Measurements from ENCODE around the gene GLYATL3.
A peak's percentile ranks its signal among the peaks of the same experiment; 100 is the strongest.
"Not testable (repeated sequence)": the region's sequence is repeated elsewhere in the genome, so short reads cannot be mapped to it uniquely, and the experiment has no call there.

GLYATL3 gene

GRCh38 chr6:49476564-49476963 is 23.2 kb upstream of the GLYATL3 start:
- H3K9ac ChIP-seq (ENCODE audit: low read depth in 1 of 2, low read length in 2 of 2); H3K4me1 ChIP-seq (ENCODE audit: control insufficient read depth in 1 of 2, insufficient read depth in 2 of 2, low read length in 2 of 2); H3K27me3 ChIP-seq (ENCODE audit: control insufficient read depth in 1 of 2, insufficient read depth in 2 of 2, low read length in 2 of 2); H3K4me3 ChIP-seq (ENCODE audit: low read depth in 1 of 2, low read length in 2 of 2); H3K36me3 ChIP-seq (ENCODE audit: control insufficient read depth in 1 of 2, insufficient read depth in 2 of 2, low read length in 2 of 2); H3K27ac ChIP-seq (ENCODE audit: low read depth, low read length); H3K9me3 ChIP-seq (ENCODE audit: control insufficient read depth in 1 of 2, low read length in 2 of 2): not testable (repeated sequence)

- H3K9me3 ChIP-seq (ENCODE audit: control insufficient read depth in 1 of 2, low read length in 2 of 2): no peaks in the 10 kb centered on the region
- H3K9ac ChIP-seq (ENCODE audit: low read depth in 1 of 2, low read length in 2 of 2): no peak overlapping the region
- no peak overlapping the region for H3K4me3 ChIP-seq (ENCODE audit: low read depth in 1 of 2, low read length in 2 of 2)
- no peaks in the 10 kb centered on the region for H3K4me1 ChIP-seq (ENCODE audit: control insufficient read depth in 1 of 2, insufficient read depth in 2 of 2, low read length in 2 of 2)
- H3K36me3 ChIP-seq (ENCODE audit: control insufficient read depth in 1 of 2, insufficient read depth in 2 of 2, low read length in 2 of 2): no peaks in the 10 kb centered on the region
- H3K27me3 ChIP-seq (ENCODE audit: control insufficient read depth in 1 of 2, insufficient read depth in 2 of 2, low read length in 2 of 2): no peaks in the 10 kb centered on the region
- H3K27ac ChIP-seq (ENCODE audit: low read depth, low read length): no peak overlapping the region
These were observed 20.3 kb upstream of the GLYATL3 start for GRCh38 chr6:49479308-49479970.

GRCh38 chr6:49481846-49482245 is 17.9 kb upstream of the GLYATL3 start:
- not testable (repeated sequence) for H3K36me3 ChIP-seq (ENCODE audit: control insufficient read depth in 1 of 2, insufficient read depth in 2 of 2, low read length in 2 of 2); H3K27ac ChIP-seq (ENCODE audit: low read depth, low read length); H3K9ac ChIP-seq (ENCODE audit: low read depth in 1 of 2, low read length in 2 of 2); H3K4me1 ChIP-seq (ENCODE audit: control insufficient read depth in 1 of 2, insufficient read depth in 2 of 2, low read length in 2 of 2); H3K9me3 ChIP-seq (ENCODE audit: control insufficient read depth in 1 of 2, low read length in 2 of 2); H3K27me3 ChIP-seq (ENCODE audit: control insufficient read depth in 1 of 2, insufficient read depth in 2 of 2, low read length in 2 of 2); H3K4me3 ChIP-seq (ENCODE audit: low read depth in 1 of 2, low read length in 2 of 2)

- not testable (repeated sequence) for H3K9me3 ChIP-seq (ENCODE audit: control insufficient read depth in 1 of 2, low read length in 2 of 2); H3K9ac ChIP-seq (ENCODE audit: low read depth in 1 of 2, low read length in 2 of 2); H3K36me3 ChIP-seq (ENCODE audit: control insufficient read depth in 1 of 2, insufficient read depth in 2 of 2, low read length in 2 of 2); H3K4me3 ChIP-seq (ENCODE audit: low read depth in 1 of 2, low read length in 2 of 2); H3K4me1 ChIP-seq (ENCODE audit: control insufficient read depth in 1 of 2, insufficient read depth in 2 of 2, low read length in 2 of 2); H3K27me3 ChIP-seq (ENCODE audit: control insufficient read depth in 1 of 2, insufficient read depth in 2 of 2, low read length in 2 of 2); H3K27ac ChIP-seq (ENCODE audit: low read depth, low read length)
These were observed 16.3 kb upstream of the GLYATL3 start for GRCh38 chr6:49483380-49483779.

- Histone ChIP-seq H3K27ac (ENCODE audit: low read depth, low read length) (no peak overlapping the region), H3K9ac (ENCODE audit: low read depth in 1 of 2, low read length in 2 of 2) (no peak overlapping the region), H3K27me3 (ENCODE audit: control insufficient read depth in 1 of 2, insufficient read depth in 2 of 2, low read length in 2 of 2) (no peaks in the 10 kb centered on the region), H3K4me1 (ENCODE audit: control insufficient read depth in 1 of 2, insufficient read depth in 2 of 2, low read length in 2 of 2) (no peaks in the 10 kb centered on the region), H3K4me3 (ENCODE audit: low read depth in 1 of 2, low read length in 2 of 2) (no peak overlapping the region), H3K36me3 (ENCODE audit: control insufficient read depth in 1 of 2, insufficient read depth in 2 of 2, low read length in 2 of 2) (peaks cover 3 to 10% of the 10 kb centered on the region in 2 donors), H3K9me3 (ENCODE audit: control insufficient read depth in 1 of 2, low read length in 2 of 2) (no peaks in the 10 kb centered on the region)
These were observed 9.1 kb upstream of the GLYATL3 start for GRCh38 chr6:49490633-49491032.

- H3K36me3 ChIP-seq (ENCODE audit: control insufficient read depth in 1 of 2, insufficient read depth in 2 of 2, low read length in 2 of 2): peaks cover 0 to 3% of the 10 kb centered on the region in 2 donors
- H3K4me1 ChIP-seq (ENCODE audit: control insufficient read depth in 1 of 2, insufficient read depth in 2 of 2, low read length in 2 of 2): no peaks in the 10 kb centered on the region
- no peak overlapping the region for H3K27ac ChIP-seq (ENCODE audit: low read depth, low read length)
- no peak overlapping the region for H3K4me3 ChIP-seq (ENCODE audit: low read depth in 1 of 2, low read length in 2 of 2)
- H3K9ac ChIP-seq (ENCODE audit: low read depth in 1 of 2, low read length in 2 of 2): no peak overlapping the region
- no peaks in the 10 kb centered on the region for H3K9me3 ChIP-seq (ENCODE audit: control insufficient read depth in 1 of 2, low read length in 2 of 2)
- no peaks in the 10 kb centered on the region for H3K27me3 ChIP-seq (ENCODE audit: control insufficient read depth in 1 of 2, insufficient read depth in 2 of 2, low read length in 2 of 2)
These were observed 2.4 kb upstream of the GLYATL3 start for GRCh38 chr6:49497304-49497703.

- Histone ChIP-seq H3K36me3 (ENCODE audit: control insufficient read depth in 1 of 2, insufficient read depth in 2 of 2, low read length in 2 of 2) (no peaks in the 10 kb centered on the region), H3K27ac (ENCODE audit: low read depth, low read length) (no peak overlapping the region), H3K9ac (ENCODE audit: low read depth in 1 of 2, low read length in 2 of 2) (no peak overlapping the region), H3K9me3 (ENCODE audit: control insufficient read depth in 1 of 2, low read length in 2 of 2) (no peaks in the 10 kb centered on the region), H3K4me1 (ENCODE audit: control insufficient read depth in 1 of 2, insufficient read depth in 2 of 2, low read length in 2 of 2) (no peaks in the 10 kb centered on the region), H3K27me3 (ENCODE audit: control insufficient read depth in 1 of 2, insufficient read depth in 2 of 2, low read length in 2 of 2) (no peaks in the 10 kb centered on the region), H3K4me3 (ENCODE audit: low read depth in 1 of 2, low read length in 2 of 2) (no peak overlapping the region)
These were observed 597 bp upstream of the GLYATL3 start for GRCh38 chr6:49499126-49499525.

GRCh38 chr6:49504666-49505065 is 4.9 kb downstream of the GLYATL3 start:
- H3K36me3 ChIP-seq (ENCODE audit: control insufficient read depth in 1 of 2, insufficient read depth in 2 of 2, low read length in 2 of 2): no peaks in the 10 kb centered on the region
- no peaks in the 10 kb centered on the region for H3K27me3 ChIP-seq (ENCODE audit: control insufficient read depth in 1 of 2, insufficient read depth in 2 of 2, low read length in 2 of 2)
- H3K9ac ChIP-seq (ENCODE audit: low read depth in 1 of 2, low read length in 2 of 2): no peak overlapping the region
- H3K9me3 ChIP-seq (ENCODE audit: control insufficient read depth in 1 of 2, low read length in 2 of 2): no peaks in the 10 kb centered on the region
- no peak overlapping the region for H3K4me3 ChIP-seq (ENCODE audit: low read depth in 1 of 2, low read length in 2 of 2)
- H3K4me1 ChIP-seq (ENCODE audit: control insufficient read depth in 1 of 2, insufficient read depth in 2 of 2, low read length in 2 of 2): no peaks in the 10 kb centered on the region
- no peak overlapping the region for H3K27ac ChIP-seq (ENCODE audit: low read depth, low read length)

GRCh38 chr6:49506569-49507111 is 6.9 kb downstream of the GLYATL3 start:
- Histone ChIP-seq H3K27me3 (ENCODE audit: control insufficient read depth in 1 of 2, insufficient read depth in 2 of 2, low read length in 2 of 2) (no peaks in the 10 kb centered on the region), H3K4me3 (ENCODE audit: low read depth in 1 of 2, low read length in 2 of 2) (peak overlapping the region in 1 of 2 donors; percentile 43), H3K9me3 (ENCODE audit: control insufficient read depth in 1 of 2, low read length in 2 of 2) (no peaks in the 10 kb centered on the region), H3K36me3 (ENCODE audit: control insufficient read depth in 1 of 2, insufficient read depth in 2 of 2, low read length in 2 of 2) (no peaks in the 10 kb centered on the region), H3K4me1 (ENCODE audit: control insufficient read depth in 1 of 2, insufficient read depth in 2 of 2, low read length in 2 of 2) (no peaks in the 10 kb centered on the region), H3K9ac (ENCODE audit: low read depth in 1 of 2, low read length in 2 of 2) (no peak overlapping the region), H3K27ac (ENCODE audit: low read depth, low read length) (no peak overlapping the region)

GRCh38 chr6:49509342-49509741 is 9.6 kb downstream of the GLYATL3 start:
- Histone ChIP-seq H3K27me3 (ENCODE audit: control insufficient read depth in 1 of 2, insufficient read depth in 2 of 2, low read length in 2 of 2) (no peaks in the 10 kb centered on the region), H3K9ac (ENCODE audit: low read depth in 1 of 2, low read length in 2 of 2) (no peak overlapping the region), H3K36me3 (ENCODE audit: control insufficient read depth in 1 of 2, insufficient read depth in 2 of 2, low read length in 2 of 2) (no peaks in the 10 kb centered on the region), H3K4me1 (ENCODE audit: control insufficient read depth in 1 of 2, insufficient read depth in 2 of 2, low read length in 2 of 2) (no peaks in the 10 kb centered on the region), H3K27ac (ENCODE audit: low read depth, low read length) (no peak overlapping the region), H3K9me3 (ENCODE audit: control insufficient read depth in 1 of 2, low read length in 2 of 2) (no peaks in the 10 kb centered on the region), H3K4me3 (ENCODE audit: low read depth in 1 of 2, low read length in 2 of 2) (no peak overlapping the region)
